Gastrocnemius medialis (tissue), 4 donors: ENCODE measurements around the gene CYS1. TPM values are rescaled to one million over a fixed set of nuclear protein-coding genes. Genes with fewer than 3 reads are reported as not detected.

ENCODE experiments used
- ATAC-seq, 2 donors: fragments of 150-250 bp; one replicate each; pipeline ENCODE4 v1.9.1; 2016
- DNase-seq, 2 donors: peaks; one replicate each; pipeline ENCODE4 v3.0.0-alpha.2; 2019
- H3K27ac ChIP-seq, 4 donors: fragments of 200-600 bp; sonication (generic); 1 replicate in 1 of 4; 2 replicates in 3 of 4; pipeline ENCODE4 v1.5.1; 2016 to 2018; ENCODE audit warnings: mild to moderate bottlenecking in 2 of 4, moderate library complexity in 1 of 4
- H3K27me3 ChIP-seq, 3 donors: fragments of 200-600 bp; sonication (generic) in 2 of 3; 1 replicate in 1 of 3; 2 replicates in 2 of 3; pipeline versions ENCODE4 v1.5.1 to v1.6.0; 2016 to 2019; ENCODE audit warnings: mild to moderate bottlenecking in 1 of 3, moderate library complexity in 1 of 3
- H3K36me3 ChIP-seq, 2 donors: fragments of 200-600 bp; sonication (generic) in 1 of 2; one replicate each; pipeline ENCODE4 v1.5.1; 2017 to 2018
- H3K4me1 ChIP-seq, 2 donors: fragments of 200-600 bp; sonication (generic) in 1 of 2; one replicate each; pipeline ENCODE4 v1.5.1; 2016 to 2017; ENCODE audit warnings: mild to moderate bottlenecking in 2 of 2
- H3K4me3 ChIP-seq, 4 donors: fragments of 200-600 bp; sonication (generic) in 3 of 4; 1 replicate in 1 of 4; 2 replicates in 3 of 4; pipeline ENCODE4 v1.5.1; 2016 to 2019; ENCODE audit warnings: mild to moderate bottlenecking in 2 of 4
- H3K9me3 ChIP-seq, 3 donors: fragments of 200-600 bp; sonication (generic) in 2 of 3; 1 replicate in 1 of 3; 2 replicates in 2 of 3; pipeline ENCODE4 v1.5.1; 2016 to 2019
- CTCF ChIP-seq, 5 experiments: fragments of 450-650 bp in 3 of 5; fragments of 200-600 bp in 2 of 5; sonication (generic) in 2 of 5; IDR thresholded peaks in 4 of 5; conservative IDR thresholded peaks in 1 of 5; 1 replicate in 4 of 5; 2 replicates in 1 of 5; pipeline ENCODE4 v1.5.1; 2016 to 2019; ENCODE audit warnings: antibody characterized with exemption in 5 of 5, mild to moderate bottlenecking in 3 of 5, moderate library complexity in 3 of 5
- POLR2A ChIP-seq, 2 donors: fragments of 450-650 bp; IDR thresholded peaks; one replicate each; pipeline ENCODE4 v1.6.1; 2017; ENCODE audit warnings: antibody characterized with exemption in 2 of 2, mild to moderate bottlenecking in 2 of 2, moderate library complexity in 2 of 2
- in situ Hi-C, 4 donors: fragments of 200-750 bp; cut with MboI; loops; one replicate each; pipeline versions ENCODE4 v1.15.0 to v1.8.0; 2017; ENCODE audit warnings: low sequenced_read_pairs in 4 of 4
- intact Hi-C: fragments of 100-400 bp; cut with DNase I; formaldehyde crosslinking; loops from one replicate; pipeline ENCODE4 v1.15.1; 2023; ENCODE audit warnings: low total_unique reads
- total RNA-seq, 4 donors: library from RNA; depleted of rRNA; stranded (reverse); fragments of >200 nt; gene quantifications; one replicate each; pipeline versions ENCODE4 v1.1.0 to v1.2.3, GENCODE V29; 2016

The CYS1 gene
- total RNA-seq, 4 donors from 2014 or later, result 0.10 to 0.42 (median 0.18) TPM; not detected in 1

GRCh38 chr2:10043256-10043905 is 36.8 kb downstream of the CYS1 start, which contains the start of gene KLF11:
KLF11 (plus strand) TSS chr2:10043550; CDS start chr2:10043717, 167 bp downstream.
- peaks cover 33 to 56% of the 10 kb centered on the region in 2 donors for H3K4me1 ChIP-seq

GRCh38 chr2:10042301-10043161 is 37.7 kb downstream of the CYS1 start:
- in situ Hi-C loops (loop anchor here in 3 of 4 donors (10.0 to 25.0 kb wide), 3 partner anchors 228 to 405 kb away; partner anchors contain the start of gene YWHAQ (in 1 of the 3)), intact Hi-C loops (loop anchor here (2.0 to 10.0 kb wide), 6 partner anchors 200 to 1552 kb away; partner anchors contain the start of genes ADAM17, CPSF3, ITGB1BP1 and ODC1)
- H3K36me3 ChIP-seq, result peaks cover 0 to 14% of the 10 kb centered on the region in 2 donors
- ATAC-seq (peak; percentile 16 to 25), DNase-seq (peak in 1 of 2 donors; percentile 61)
- peak overlapping the region; percentile 48 to 49 (median 48) for H3K4me3 ChIP-seq
- H3K9me3 ChIP-seq, result no peaks in the 10 kb centered on the region
- peaks cover 37 to 57% of the 10 kb centered on the region in 2 donors for H3K4me1 ChIP-seq
- peak overlapping the region; percentile 79 to 91 (median 84) for H3K27ac ChIP-seq
- no peaks in the 10 kb centered on the region for H3K27me3 ChIP-seq
- TF ChIP-seq CTCF (IDR thresholded peaks at IDR 0.05 in 4 of 5, conservative IDR thresholded peaks at IDR 0.05 in 1 of 5), result peak in 2 of 5 experiments; percentile 10 to 14
- peak; percentile 13 to 41 for TF ChIP-seq POLR2A (IDR thresholded peaks at IDR 0.05)

More at GRCh38 chr2:10043256-10043905, 36.8 kb downstream of the CYS1 start, which contains the start of gene KLF11:
- H3K27ac ChIP-seq, result peak within 1 kb of the TSS; percentile 94 to 95 (median 94)
- intact Hi-C loops (loop anchor here (2.0 to 10.0 kb wide), 6 partner anchors 201 to 1551 kb away; partner anchors contain the start of genes ADAM17, CPSF3, ITGB1BP1 and ODC1), in situ Hi-C loops (loop anchor here in 3 of 4 donors (10.0 to 25.0 kb wide), 3 partner anchors 229 to 406 kb away; partner anchors contain the start of gene YWHAQ (in 1 of the 3))
- H3K36me3 ChIP-seq, result peaks cover 0 to 23% of the 10 kb centered on the region in 2 donors
- no peaks in the 10 kb centered on the region for H3K9me3 ChIP-seq
- peak; percentile 72 to 75 for TF ChIP-seq POLR2A (IDR thresholded peaks at IDR 0.05)
- TF ChIP-seq CTCF (IDR thresholded peaks at IDR 0.05 in 4 of 5, conservative IDR thresholded peaks at IDR 0.05 in 1 of 5), result no peak
- peak; percentile 78 to 79 for ATAC-seq
- no peaks in the 10 kb centered on the region for H3K27me3 ChIP-seq
- peak within 1 kb of the TSS; percentile 58 to 69 (median 65) for H3K4me3 ChIP-seq
- DNase-seq, result peak; percentile 84 to 87

GRCh38 chr2:10041711-10042110 is 38.5 kb downstream of the CYS1 start:
- no peak for DNase-seq
- in situ Hi-C loops (loop anchor here in 3 of 4 donors (10.0 to 25.0 kb wide), 3 partner anchors 227 to 404 kb away; partner anchors contain the start of gene YWHAQ (in 1 of the 3)), intact Hi-C loops (loop anchor here (2.0 to 10.0 kb wide), 6 partner anchors 199 to 1553 kb away; partner anchors contain the start of genes ADAM17, CPSF3, ITGB1BP1 and ODC1)
- Histone ChIP-seq H3K36me3 (peaks cover 0 to 8% of the 10 kb centered on the region in 2 donors), H3K27ac (peak overlapping the region; percentile 79 to 91 (median 84)), H3K27me3 (no peaks in the 10 kb centered on the region), H3K4me1 (peaks cover 45 to 65% of the 10 kb centered on the region in 2 donors), H3K4me3 (peak overlapping the region in 1 of 4 donors; percentile 48), H3K9me3 (no peaks in the 10 kb centered on the region)
- ATAC-seq, result no peak
- no peak for TF ChIP-seq CTCF (IDR thresholded peaks at IDR 0.05 in 4 of 5, conservative IDR thresholded peaks at IDR 0.05 in 1 of 5)
